ENCODE measurements around the gene RASGRP4.
"Not testable (repeated sequence)": the region's sequence is repeated elsewhere in the genome, so short reads cannot be mapped to it uniquely, and the experiment has no call there.

Gene RASGRP4

DNA sequence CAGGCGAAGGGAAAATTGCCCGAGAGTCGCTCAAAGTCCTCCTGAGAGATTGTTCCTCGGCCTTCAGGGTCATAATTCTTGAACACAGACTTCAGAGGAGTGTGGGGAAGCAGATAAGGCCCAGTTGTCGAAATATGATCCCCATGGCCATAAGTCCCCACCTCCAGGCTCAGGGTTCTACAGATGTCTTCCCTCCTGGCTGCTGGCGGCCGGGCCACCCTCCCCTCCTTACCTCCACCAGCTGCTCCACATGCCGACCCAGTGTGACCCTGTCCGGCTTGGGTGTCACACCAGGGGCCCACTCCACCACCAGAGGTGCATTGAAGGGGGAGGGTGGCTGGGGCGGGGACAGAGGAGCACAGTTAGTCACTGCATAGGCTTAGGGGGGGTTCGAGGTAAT is 13.1 kb downstream of the RASGRP4 start:
- DNase-seq: no peak

DNA sequence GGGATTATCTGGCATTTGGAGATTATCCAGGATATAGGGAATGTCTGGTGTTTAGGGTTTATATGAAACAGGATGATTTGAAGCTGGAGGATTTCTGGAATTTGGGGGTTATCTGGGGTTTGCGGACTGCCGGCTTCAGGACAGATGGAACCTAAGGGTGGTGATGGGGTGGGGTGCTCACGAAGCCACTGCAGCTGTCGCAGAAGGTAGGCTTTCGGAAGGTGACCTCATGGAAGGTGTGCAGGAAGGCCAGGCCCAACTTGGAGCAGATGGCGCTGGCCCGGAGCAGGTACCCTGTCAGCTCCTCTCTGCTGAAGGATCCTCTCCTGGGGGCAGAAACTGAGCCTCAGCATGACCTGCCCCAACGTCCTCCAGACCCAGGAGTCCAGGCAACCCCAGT is 13.5 kb downstream of the RASGRP4 start:
- DNase-seq: no peak

DNA sequence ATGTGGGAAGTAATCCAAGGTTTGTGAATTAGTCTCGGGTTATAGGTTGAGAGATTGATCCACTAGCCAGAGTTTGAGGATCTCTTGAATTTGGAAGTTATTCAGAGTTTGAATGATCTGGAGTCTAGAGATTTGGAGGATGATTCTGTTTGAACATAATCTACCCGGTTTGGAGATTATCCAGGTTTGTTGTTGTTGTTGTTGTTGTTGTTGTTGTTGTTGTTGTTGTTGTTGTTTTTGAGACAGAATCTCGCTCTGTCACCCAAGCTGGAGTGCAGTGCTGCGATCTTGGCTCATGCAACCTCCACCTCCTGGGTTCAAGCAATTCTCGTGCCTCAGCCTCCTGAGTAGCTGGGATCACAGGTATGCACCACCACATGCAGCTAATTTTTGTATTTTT is 14.1 kb downstream of the RASGRP4 start:
- not testable (repeated sequence) for DNase-seq

GRCh38 chr19:38411041-38411712 is 14.8 kb downstream of the RASGRP4 start:
- no peak for DNase-seq

DNA sequence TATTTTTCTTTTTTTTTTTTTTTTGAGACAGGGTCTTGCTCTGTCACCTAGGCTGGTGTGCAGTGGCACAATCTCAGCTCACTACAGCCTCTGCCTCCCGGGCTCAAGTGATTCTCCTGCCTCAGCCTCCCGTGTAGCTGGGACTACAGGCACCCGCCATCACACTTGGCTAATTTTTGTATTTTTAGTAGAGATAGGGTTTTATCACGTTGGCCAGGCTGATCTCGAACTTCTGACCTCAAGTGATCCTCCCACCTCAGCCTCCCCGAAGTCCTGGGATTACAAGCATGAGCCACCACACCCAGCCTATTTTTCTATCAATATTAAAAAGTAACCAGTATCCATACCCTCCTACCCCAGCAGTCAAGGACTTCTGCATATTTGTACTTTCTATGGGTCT is 15.6 kb downstream of the RASGRP4 start:
- not testable (repeated sequence) for DNase-seq

DNA sequence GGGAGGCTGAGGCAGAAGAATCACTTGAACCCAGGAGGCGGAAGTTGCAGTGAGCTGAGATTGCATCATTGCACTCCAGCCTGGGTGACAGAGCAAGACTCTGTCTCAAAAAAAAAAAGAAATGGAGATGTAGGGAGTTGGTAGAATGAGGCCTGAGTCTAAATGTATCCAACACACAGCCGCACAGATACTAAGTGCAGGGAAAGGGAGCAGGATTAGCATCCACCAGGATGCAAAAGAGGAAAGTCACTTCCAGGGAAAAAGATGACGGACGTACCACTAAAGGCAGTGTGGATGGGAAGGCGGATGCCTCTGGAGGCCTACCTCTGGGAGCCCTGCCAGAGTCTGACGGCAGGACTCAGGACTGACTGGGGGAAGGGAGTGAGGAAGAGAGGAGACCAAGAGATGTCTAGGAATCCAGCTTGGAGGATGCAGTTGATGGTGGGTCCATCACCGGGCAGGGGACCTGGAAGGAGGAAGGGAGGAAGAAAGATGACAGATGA is 16.3 kb downstream of the RASGRP4 start:
- DNase-seq: no peak

DNA sequence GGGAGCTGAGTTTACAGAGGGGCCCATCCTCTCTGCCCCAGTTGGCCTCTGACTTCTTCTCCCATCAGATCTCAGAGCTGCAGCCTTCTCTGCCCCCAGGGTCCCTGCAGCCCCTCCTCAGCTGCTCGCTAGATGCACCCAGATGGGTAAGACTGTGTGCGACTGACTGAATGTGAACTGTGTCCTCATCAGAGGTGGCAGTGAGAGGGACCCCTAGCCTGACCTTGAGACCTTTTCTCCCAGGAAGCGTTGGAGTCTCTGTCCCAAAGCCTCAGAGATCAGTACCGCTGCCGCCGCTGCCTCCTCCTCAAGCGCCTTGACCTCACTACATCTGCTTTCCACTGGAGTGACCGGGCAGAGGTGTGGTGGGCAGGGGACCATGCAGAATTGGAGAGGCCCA is 20.7 kb downstream of the RASGRP4 start:
- DNase-seq: no peak

GRCh38 chr19:38404858-38405257 is 21.2 kb downstream of the RASGRP4 start:
- no peak for DNase-seq

DNA sequence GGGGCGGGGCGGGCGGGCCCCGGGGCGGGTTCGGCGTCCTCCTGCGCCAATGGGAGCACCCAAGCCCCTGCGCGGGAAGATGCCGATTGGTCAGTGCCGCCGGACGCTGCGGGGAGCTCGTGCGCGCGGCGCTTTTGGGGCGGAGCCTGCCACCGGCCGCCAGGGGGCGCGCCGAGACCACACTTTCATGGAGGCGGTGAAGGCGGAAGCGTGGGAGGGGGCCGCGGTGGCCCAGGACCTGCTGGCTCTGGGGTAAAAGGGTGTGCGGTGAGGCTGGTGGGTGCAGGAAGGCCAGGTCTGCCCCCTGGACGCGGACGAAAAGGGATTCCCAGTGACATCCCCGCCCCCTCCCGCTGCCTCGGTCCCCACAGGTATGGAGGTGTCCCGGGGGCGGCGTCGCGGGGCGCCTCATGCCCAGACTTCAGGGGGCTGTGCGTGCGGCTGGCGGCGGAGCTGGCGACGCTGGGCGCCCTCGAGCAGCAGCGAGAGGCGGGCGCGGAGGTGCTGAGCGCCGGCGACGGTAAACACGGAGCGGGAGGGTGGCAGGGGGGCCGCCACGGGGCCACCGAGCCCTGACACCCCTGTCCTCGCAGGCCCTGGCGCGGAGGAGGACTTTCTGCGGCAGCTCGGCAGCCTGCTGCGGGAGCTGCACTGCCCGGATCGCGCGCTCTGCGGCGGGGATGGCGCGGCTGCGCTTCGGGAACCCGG is 22.9 kb downstream of the RASGRP4 start, which contains the start of gene FAM98C:
FAM98C (plus strand) TSS at position 127 of the 708 bp plus-strand sequence; CDS start at position 188, 61 bp downstream.
- DNase-seq: peak; percentile 97

GRCh38 chr19:38402623-38402966 is 23.4 kb downstream of the RASGRP4 start:
- no peak for DNase-seq

GRCh38 chr19:38401148-38401547 is 24.9 kb downstream of the RASGRP4 start:
- DNase-seq: no peak

DNA sequence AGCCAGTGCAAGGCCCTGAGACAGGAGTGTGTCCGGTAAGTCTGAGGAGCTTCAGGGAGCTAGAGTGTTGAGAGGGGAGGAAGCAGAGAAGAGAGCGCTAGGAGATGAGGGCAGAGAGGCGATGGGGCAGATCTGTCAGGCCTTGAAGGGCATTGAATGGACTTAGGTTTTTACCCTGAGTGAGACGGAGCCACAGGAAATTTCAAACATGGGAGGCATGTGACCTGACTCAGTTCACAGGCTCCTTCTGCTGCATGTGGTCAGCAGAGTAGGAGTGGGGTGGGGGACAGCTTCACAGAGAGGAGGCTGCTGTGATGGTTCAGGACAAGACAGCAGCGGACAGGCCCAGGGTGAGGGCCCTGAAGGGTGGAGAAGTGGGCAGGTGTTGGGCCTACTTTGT is 25.7 kb downstream of the RASGRP4 start:
- DNase-seq: no peak

- no peak for DNase-seq
Observed at GRCh38 chr19:38399537-38399936, 26.5 kb downstream of the RASGRP4 start.

GRCh38 chr19:38399081-38399480 is 26.9 kb downstream of the RASGRP4 start:
- no peak for DNase-seq

- peak; percentile 53 for DNase-seq
Observed at GRCh38 chr19:38395381-38396114, 30.5 kb downstream of the RASGRP4 start.

DNA sequence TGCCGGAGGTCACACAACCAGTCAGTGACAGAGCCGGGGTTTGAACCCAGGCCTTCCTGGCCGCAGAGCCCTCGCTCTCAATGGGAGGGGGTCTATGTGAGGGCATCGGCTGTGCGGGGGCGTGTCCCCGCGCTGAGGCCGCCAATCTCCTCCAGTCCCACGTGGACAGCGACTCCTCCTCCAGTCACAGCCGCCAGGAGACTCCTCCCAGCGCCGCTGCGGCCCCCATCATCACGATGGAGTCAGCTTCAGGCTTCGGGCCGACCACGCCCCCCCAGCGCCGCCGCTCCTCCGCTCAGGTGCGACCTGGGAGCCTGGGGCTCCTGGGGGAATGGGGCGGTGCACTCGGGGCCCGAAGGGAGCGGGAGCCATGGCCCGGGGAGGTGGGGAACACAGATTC is 31.5 kb downstream of the RASGRP4 start:
- DNase-seq: peak; percentile 77

DNA sequence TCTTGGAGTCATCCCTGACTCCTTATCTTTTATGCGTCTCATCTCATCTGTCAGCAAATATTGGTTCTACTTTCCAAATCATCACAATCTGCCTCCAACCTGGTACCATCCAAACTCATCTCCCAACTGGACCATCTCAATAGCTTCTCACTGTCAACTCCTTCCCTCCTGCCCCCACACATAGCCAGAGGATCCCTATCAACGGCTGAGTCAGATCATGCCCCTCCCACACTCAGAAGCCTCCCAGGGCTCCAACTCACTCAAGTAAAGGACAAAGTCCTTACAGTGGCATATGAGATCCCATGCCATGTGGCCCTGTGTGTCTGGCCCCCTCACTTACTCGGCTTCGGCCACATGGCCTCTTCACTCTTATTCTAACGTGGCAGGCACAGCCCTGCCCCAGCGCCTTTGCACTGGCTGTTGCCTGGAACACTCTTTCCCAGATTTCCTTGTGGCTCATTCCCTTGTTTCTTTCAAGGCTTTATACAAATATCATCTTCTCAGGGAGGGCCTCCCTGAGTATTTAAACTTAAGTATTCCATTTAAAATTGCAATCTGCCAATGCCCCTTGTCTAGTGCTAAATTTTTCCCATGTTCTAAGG is 33.2 kb downstream of the RASGRP4 start:
- DNase-seq: no peak

DNA sequence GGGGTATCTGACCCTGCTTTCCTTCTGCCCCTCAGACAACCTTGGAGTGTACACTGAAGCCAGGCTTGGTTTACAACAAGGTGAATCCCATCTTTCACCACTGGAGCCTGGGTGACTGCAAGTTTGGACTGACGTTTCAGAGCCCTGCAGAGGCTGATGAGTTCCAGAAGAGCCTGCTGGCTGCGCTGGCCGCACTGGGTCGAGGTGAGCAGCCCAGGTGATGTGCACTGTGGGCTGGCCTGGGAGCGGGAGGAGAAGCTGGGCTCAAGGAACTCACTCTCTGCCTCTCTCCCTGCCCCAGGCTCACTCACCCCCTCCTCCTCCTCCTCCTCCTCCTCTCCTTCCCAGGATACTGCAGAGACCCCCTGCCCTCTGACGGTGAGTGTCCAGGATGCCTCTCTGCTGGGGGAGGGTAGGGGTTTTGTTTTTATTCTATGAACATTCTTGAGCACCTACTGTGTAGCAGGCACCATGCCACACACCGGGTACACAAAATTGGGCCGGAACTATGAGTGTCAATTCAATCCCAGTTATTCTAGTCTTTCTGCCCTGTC is 34.0 kb downstream of the RASGRP4 start:
- no peak for DNase-seq

- no peak for DNase-seq
Observed at GRCh38 chr19:38389957-38390924, 35.8 kb downstream of the RASGRP4 start.

DNA sequence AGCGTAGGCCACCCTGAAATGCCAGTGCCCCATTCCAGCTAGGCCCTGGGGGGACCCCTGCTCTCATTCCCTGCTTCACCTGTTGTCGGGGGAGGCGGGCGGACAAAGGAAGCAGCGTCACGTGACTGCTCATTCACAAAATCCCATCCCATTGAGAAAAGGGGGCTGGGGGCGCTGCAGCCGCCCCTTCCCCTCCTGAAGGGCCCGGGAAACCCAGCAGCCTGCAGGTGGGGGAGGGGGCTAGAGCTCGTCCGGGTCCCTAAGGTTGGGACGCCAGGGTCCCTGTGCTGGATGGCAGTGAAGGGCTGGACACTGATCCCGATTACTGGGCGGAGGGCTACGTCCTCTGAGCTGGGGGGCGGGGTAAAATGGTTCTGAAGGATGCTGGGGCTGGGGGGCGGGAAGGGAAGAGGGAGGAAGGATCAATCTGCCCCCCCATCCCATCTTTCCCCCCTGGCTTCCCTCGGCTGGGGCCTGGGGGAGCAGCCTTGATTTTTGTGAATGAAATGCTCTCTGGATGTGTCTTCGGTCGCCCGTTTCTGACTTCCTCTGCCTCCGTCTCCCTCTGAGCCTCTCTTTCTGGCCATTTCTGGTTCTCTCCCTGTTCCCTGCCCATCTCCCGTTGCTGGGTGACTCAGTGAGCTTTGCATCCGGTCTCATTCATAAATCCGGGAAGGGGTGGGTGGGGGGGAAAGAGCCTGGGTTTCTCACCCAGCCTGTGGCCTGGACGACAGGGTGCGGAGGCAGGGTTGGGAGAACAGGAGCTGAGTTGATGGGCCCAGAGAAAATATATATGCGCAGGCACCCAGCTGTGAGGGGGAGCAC is 36.7 kb downstream of the RASGRP4 start:
- no peak for DNase-seq

Data from activated naive CD4-positive, alpha-beta T cell treated with Interleukin-2 at 50 U/mL for 16 hours (primary cell).